Adrenal gland (tissue), 12 donors: ENCODE results near the gene DIAPH3. TPM values are rescaled to one million over a fixed set of nuclear protein-coding genes. Genes with fewer than 3 reads are reported as not detected.

Experiments used
- DNase-seq, 7 donors: peaks; one replicate each; pipeline ENCODE4 v3.0.0-alpha.2; 2019 to 2020
- H3K27ac ChIP-seq, 5 donors: fragments of 200-600 bp; sonication (generic) in 4 of 5; 1 replicate in 3 of 5; 2 replicates in 2 of 5; pipeline versions ENCODE4 v1.5.1 to v1.8.0; 2016 to 2020; ENCODE audit warnings: mild to moderate bottlenecking in 1 of 5
- H3K27me3 ChIP-seq: fragments of 200-600 bp; 2 replicates; pipeline ENCODE4 v1.8.0; 2021
- H3K36me3 ChIP-seq, 2 donors: fragments of 200-600 bp; replicated peaks in 1 of 2; 1 replicate in 1 of 2; 2 replicates in 1 of 2; pipeline versions ENCODE4 v1.5.1 to v1.8.0; 2018 to 2022
- H3K4me1 ChIP-seq, 2 donors: fragments of 200-600 bp; replicated peaks in 1 of 2; 1 replicate in 1 of 2; 2 replicates in 1 of 2; pipeline versions ENCODE4 v1.5.1 to v1.8.0; 2018 to 2021
- H3K4me3 ChIP-seq, 4 donors: fragments of 200-600 bp; sonication (generic) in 3 of 4; one replicate each; pipeline ENCODE4 v1.5.1; 2016 to 2018
- H3K9me3 ChIP-seq, 3 donors: fragments of 200-600 bp; sonication (generic) in 1 of 3; replicated peaks in 1 of 3; 1 replicate in 2 of 3; 2 replicates in 1 of 3; pipeline versions ENCODE4 v1.5.1 to v1.8.0; 2016 to 2021
- POLR2A ChIP-seq, 2 donors: fragments of 450-650 bp; IDR thresholded peaks; one replicate each; pipeline ENCODE4 v1.6.1; 2017; ENCODE audit warnings: antibody characterized with exemption in 2 of 2, mild to moderate bottlenecking in 2 of 2, moderate library complexity in 1 of 2
- WGBS, 4 donors: extraction: QIAGEN DNeasy Blood & Tissue Kit in 2 of 4; methylation state at CpG; one replicate each; pipeline versions ENCODE4 v1.1.5 to v1.1.7; 2013 to 2017; 5-methylcytosine and 5-hydroxymethylcytosine counted together
- intact Hi-C, 2 donors: fragments of 100-400 bp; cut with DNase I; formaldehyde crosslinking; loops; one replicate each; pipeline versions ENCODE4 v1.14.1 to v1.15.0; 2022 to 2023
- polyA plus RNA-seq, 3 donors: library from polyadenylated mRNA; stranded (reverse); fragments of 200-250 nt in 2 of 3; fragments of 350-450 nt in 1 of 3; fragmentation: Illumina TruSeq in 1 of 3; extraction: RNeasy Lipid Tissue Mini Kit (QIAGEN cat#74804) in 1 of 3; gene quantifications; one replicate each; pipeline ENCODE4 v1.2.3, GENCODE V29; 2013 to 2014
- total RNA-seq, 9 donors: library from RNA; depleted of rRNA in 4 of 9; stranded (reverse); fragments of >200 nt in 4 of 9; fragments of 120-200 nt in 1 of 9; fragmentation: NEBNext Ultra II Directional in 1 of 9; extraction: Animal tissue kit (Norgen Biotek cat#: 25700) in 1 of 9; gene quantifications; one replicate each; pipeline versions ENCODE4 v1.1.0 to v1.2.4, GENCODE V29; 2013 to 2023
- TF ChIP-seq, protein P1 (sequence below), 6 experiments: fragments of 450-650 bp in 4 of 6; fragments of 200-600 bp in 2 of 6; sonication (generic) in 1 of 6; IDR thresholded peaks; 1 replicate in 5 of 6; 2 replicates in 1 of 6; pipeline versions ENCODE4 v1.5.1 to v1.8.0; 2016 to 2021; ENCODE audit warnings: antibody characterized with exemption in 6 of 6, mild to moderate bottlenecking in 2 of 6, moderate library complexity in 1 of 6
- donor health status: healthy with polysubstance abuse.
- donor health status: Bipolar disorder and iron deficiency.
- donor health status: DM: yes; HTN: yes; CAD: no.
- donor health status: DM: no; HTN: no; CAD: no.
- donor health status: DM: no; HTN: no; CAD: no.
- donor health status: DM: yes; HTN: yes; CAD: no.

Gene DIAPH3
- total and polyA plus RNA-seq, 12 donors: 0.07 to 4.2 (median 0.42) TPM; not detected in 3

DNA sequence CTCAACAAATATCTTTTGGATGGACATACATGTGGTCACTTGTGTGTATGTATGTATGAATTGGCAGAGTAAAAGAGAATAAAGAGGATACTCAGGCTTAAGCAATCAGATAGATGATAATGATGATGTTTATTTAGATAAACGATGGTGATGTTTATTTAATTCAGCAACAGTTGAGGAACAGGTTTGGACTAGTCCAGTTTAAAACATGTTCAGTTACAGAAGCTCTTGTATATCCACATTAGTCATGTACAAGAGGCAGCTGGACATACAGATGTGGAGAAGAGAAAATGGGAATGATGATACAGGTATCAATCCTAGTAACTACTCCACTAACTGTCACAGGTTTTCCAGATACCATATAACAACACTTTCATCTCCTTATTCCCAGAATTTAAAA is 232.1 kb downstream of the DIAPH3 start:
- no peak for TF ChIP-seq POLR2A (IDR thresholded peaks at IDR 0.05)
- TF ChIP-seq, protein P1, sequence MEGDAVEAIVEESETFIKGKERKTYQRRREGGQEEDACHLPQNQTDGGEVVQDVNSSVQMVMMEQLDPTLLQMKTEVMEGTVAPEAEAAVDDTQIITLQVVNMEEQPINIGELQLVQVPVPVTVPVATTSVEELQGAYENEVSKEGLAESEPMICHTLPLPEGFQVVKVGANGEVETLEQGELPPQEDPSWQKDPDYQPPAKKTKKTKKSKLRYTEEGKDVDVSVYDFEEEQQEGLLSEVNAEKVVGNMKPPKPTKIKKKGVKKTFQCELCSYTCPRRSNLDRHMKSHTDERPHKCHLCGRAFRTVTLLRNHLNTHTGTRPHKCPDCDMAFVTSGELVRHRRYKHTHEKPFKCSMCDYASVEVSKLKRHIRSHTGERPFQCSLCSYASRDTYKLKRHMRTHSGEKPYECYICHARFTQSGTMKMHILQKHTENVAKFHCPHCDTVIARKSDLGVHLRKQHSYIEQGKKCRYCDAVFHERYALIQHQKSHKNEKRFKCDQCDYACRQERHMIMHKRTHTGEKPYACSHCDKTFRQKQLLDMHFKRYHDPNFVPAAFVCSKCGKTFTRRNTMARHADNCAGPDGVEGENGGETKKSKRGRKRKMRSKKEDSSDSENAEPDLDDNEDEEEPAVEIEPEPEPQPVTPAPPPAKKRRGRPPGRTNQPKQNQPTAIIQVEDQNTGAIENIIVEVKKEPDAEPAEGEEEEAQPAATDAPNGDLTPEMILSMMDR (IDR thresholded peaks at IDR 0.05): no peak
- intact Hi-C loops: no loop called here

DNA sequence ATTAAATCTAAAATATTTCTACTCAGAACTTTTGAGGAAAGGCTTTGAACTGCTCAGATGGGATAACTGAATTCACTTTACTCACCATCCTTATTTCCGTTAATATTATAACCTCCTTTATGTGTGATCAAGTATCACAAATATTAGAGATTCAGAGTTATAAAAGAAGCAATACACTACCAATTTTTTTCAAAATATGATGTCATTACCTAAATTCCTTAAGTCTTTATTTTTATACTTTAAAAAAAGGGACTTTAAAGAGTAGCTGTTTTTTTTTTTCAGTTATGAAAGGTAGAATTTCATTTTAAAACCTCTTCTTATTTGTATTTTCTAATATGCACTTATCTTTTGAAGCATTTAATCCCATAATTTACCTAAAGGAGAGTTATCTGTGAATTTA is 239.5 kb downstream of the DIAPH3 start:
- 94 to 97% (median 96%) methylated on average over 1 of the region's 1 CpG for WGBS, 4 donors
- intact Hi-C loops: no loop called here
- DNase-seq: no peak

More for the DNA sequence above, 232.1 kb downstream of the DIAPH3 start:
- no peak for DNase-seq
- no peak overlapping the region for H3K27ac ChIP-seq
- no peaks in the 10 kb centered on the region for H3K27me3 ChIP-seq
- no peaks in the 10 kb centered on the region for H3K4me1 ChIP-seq
- no peak overlapping the region for H3K4me3 ChIP-seq
- WGBS, 4 donors: 81 to 95% (median 89%) methylated on average over 1 of the region's 1 CpG
- H3K36me3 ChIP-seq: no peaks in the 10 kb centered on the region
- no peaks in the 10 kb centered on the region for H3K9me3 ChIP-seq

DNA sequence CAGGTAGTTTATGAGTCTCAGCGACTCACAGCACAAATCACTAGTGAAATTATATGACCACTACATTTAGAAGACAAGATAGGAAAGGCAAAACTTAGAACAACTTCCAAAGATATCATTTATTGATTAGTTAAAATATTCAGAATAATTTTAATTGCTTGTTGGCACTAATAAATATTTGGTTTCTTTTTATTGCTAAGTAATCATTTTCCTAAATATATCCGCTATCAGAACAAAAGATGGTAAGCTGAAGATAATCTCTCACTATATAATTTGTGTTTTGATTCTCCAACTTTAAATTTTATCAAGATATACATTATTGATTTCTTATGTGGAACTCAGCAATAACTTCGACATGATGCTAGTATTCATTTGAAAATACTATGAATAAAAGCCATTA is 248.5 kb downstream of the DIAPH3 start:
- H3K9me3 ChIP-seq: no peaks in the 10 kb centered on the region
- intact Hi-C loops: no loop called here
- no peaks in the 10 kb centered on the region for H3K27me3 ChIP-seq
- H3K4me1 ChIP-seq: no peaks in the 10 kb centered on the region
- H3K4me3 ChIP-seq: no peak overlapping the region
- TF ChIP-seq, protein P1 (IDR thresholded peaks at IDR 0.05): no peak
- no peak for DNase-seq
- WGBS, 4 donors: 97 to 98% (median 97%) methylated on average over 3 of the region's 3 CpGs
- no peak overlapping the region for H3K27ac ChIP-seq
- H3K36me3 ChIP-seq: no peaks in the 10 kb centered on the region

More for the DNA sequence above, 239.5 kb downstream of the DIAPH3 start:
- Histone ChIP-seq H3K9me3 (no peaks in the 10 kb centered on the region), H3K36me3 (no peaks in the 10 kb centered on the region), H3K27me3 (no peaks in the 10 kb centered on the region), H3K4me3 (no peak overlapping the region), H3K4me1 (no peaks in the 10 kb centered on the region), H3K27ac (no peak overlapping the region)
- no peak for TF ChIP-seq POLR2A (IDR thresholded peaks at IDR 0.05)
- TF ChIP-seq, protein P1 (IDR thresholded peaks at IDR 0.05): no peak

DNA sequence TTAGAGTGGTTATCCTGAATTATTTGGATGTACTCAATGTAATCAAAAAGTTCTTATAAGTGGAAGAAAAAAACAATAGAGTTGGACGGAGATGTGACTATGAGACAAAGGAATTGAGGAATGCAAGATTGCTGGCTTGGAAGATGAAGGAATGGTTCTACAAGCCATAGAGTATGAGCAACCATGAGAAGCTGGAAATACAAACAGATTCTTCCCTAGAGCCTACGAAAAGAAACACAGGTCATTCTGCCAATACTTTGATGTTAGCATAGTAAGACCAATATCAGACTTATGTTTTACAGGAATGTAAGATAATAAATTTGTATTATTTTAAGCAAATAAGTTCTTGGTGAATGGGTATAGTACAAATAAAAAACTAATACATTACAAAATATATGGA is 249.2 kb downstream of the DIAPH3 start:
- no peaks in the 10 kb centered on the region for H3K36me3 ChIP-seq
- 93 to 98% (median 96%) methylated on average over 2 of the region's 2 CpGs for WGBS, 4 donors
- no peaks in the 10 kb centered on the region for H3K4me1 ChIP-seq
- TF ChIP-seq, protein P1 (IDR thresholded peaks at IDR 0.05): no peak
- TF ChIP-seq POLR2A (IDR thresholded peaks at IDR 0.05): no peak
- H3K27me3 ChIP-seq: no peaks in the 10 kb centered on the region
- H3K4me3 ChIP-seq: no peak overlapping the region
- H3K27ac ChIP-seq: no peak overlapping the region
- intact Hi-C loops: no loop called here
- no peak for DNase-seq
- no peaks in the 10 kb centered on the region for H3K9me3 ChIP-seq
